ENCODE data around the gene RHBG. TPM values are rescaled to one million over a fixed set of nuclear protein-coding genes. Genes with fewer than 3 reads are reported as not detected.

The RHBG gene
- total RNA-seq, 1 experiment from 2014 or later, result 5.7 TPM

DNA sequence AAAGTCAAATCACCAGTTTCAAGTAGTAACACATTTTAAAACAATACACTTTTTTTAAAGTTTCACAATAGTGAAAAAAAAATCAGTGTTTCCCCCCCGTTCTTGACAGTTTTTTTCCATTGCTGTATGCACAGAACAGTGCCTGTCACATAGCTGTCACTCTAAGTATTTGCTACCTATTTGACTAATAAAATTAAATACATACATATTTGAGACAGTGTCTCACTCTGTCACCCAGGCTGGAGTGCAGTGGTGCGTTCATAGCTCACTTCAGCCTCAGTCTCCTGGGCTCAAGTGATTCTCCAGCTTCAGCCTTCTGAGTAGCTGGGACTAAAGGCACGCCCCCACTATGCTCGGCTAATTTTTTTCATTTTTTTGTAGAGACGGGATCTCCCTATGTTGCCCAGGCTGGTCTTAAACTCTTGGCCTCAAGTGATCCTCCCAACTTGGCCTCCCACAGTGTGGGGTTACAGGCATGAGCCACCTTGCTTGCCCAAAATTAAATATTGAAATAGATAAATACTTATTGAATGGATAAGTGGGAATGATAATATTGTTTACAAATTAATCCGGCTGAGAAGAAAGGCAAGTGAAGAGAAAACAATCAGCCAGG is 12.6 kb upstream of the RHBG start:
- no peaks in the 10 kb centered on the region for H3K9me2 ChIP-seq (ENCODE audit: insufficient read depth)
- no peaks in the 10 kb centered on the region for H3K27me3 ChIP-seq (ENCODE audit: insufficient read depth, low read length)
- ATAC-seq (peak; percentile 32; the same call in 1 of the 2 replicates), DNase-seq (ENCODE audit: low read depth, low spot score) (no peak)
- ChIA-PET POLR2A (no interaction called here), CTCF (interaction anchor here (0.5 to 0.8 kb wide), 2 partner anchors 29 to 98 kb away, joined by 3 to 4 read pairs; no protein-coding TSS in a partner anchor), RAD21 (ENCODE audit: low non-redundant PET in 1 of 2, low total read pairs in 2 of 2, uncharacterized antibody in 2 of 2, unreplicated experiment in 2 of 2) (interaction anchor here in 1 of 2 experiments (0.7 kb wide), 1 partner anchor 131 kb away, joined by 3 read pairs; no protein-coding TSS in a partner anchor)
- peak overlapping the region; percentile 30 to 43 for H3K4me3 ChIP-seq (replicated peaks in 1 of 2; ENCODE audit: low read depth in 1 of 2, low read length in 2 of 2)
- peak overlapping the region; percentile 58 for H2AFZ ChIP-seq (ENCODE audit: low read depth, low read length, poor library complexity, severe bottlenecking)
- no TSS peak for BruUV-seq (replicated peaks)
- intact Hi-C loops (cut with micrococcal nuclease), result loop anchor here (2.0 kb wide), 1 partner anchor 18 kb away; the partner anchor contains the start of genes CCT3 and TSACC
- H4K20me1 ChIP-seq (ENCODE audit: insufficient read depth), result no peaks in the 10 kb centered on the region
- TF ChIP-seq SIN3A (IDR thresholded peaks at IDR 0.05; ENCODE audit: low read depth), result no peak
- no peak for TF ChIP-seq FOSL1 (IDR thresholded peaks at IDR 0.05; ENCODE audit: low read depth)
- TF ChIP-seq, protein P1, sequence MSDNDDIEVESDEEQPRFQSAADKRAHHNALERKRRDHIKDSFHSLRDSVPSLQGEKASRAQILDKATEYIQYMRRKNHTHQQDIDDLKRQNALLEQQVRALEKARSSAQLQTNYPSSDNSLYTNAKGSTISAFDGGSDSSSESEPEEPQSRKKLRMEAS (IDR thresholded peaks at IDR 0.05), result no peak
- TF ChIP-seq POLR2A (IDR thresholded peaks at IDR 0.05; ENCODE audit: borderline replicate concordance, extremely low read depth, insufficient read depth, insufficient read length), result no peak
- no peak for TF ChIP-seq ELF1 (IDR thresholded peaks at IDR 0.05; ENCODE audit: borderline replicate concordance, low read depth)
- no peak for TF ChIP-seq CBX3 (IDR thresholded peaks at IDR 0.05; ENCODE audit: low read depth)
- no peak for TF ChIP-seq TCF7L2 (IDR thresholded peaks at IDR 0.05; ENCODE audit: borderline replicate concordance, extremely low read depth, insufficient read depth, insufficient read length)
- no peak for TF ChIP-seq EZH2phosphoT487 (IDR thresholded peaks at IDR 0.05; ENCODE audit: borderline replicate concordance)
- no peak for TF ChIP-seq SP1 (IDR thresholded peaks at IDR 0.05; ENCODE audit: low read depth)
- TF ChIP-seq EZH2 (IDR thresholded peaks at IDR 0.05), result no peak
- TF ChIP-seq ZNF274 (IDR thresholded peaks at IDR 0.05; ENCODE audit: low read depth, low read length), result no peak
- TF ChIP-seq SRF (IDR thresholded peaks at IDR 0.05; ENCODE audit: low read depth), result no peak
- TF ChIP-seq, protein P2, sequence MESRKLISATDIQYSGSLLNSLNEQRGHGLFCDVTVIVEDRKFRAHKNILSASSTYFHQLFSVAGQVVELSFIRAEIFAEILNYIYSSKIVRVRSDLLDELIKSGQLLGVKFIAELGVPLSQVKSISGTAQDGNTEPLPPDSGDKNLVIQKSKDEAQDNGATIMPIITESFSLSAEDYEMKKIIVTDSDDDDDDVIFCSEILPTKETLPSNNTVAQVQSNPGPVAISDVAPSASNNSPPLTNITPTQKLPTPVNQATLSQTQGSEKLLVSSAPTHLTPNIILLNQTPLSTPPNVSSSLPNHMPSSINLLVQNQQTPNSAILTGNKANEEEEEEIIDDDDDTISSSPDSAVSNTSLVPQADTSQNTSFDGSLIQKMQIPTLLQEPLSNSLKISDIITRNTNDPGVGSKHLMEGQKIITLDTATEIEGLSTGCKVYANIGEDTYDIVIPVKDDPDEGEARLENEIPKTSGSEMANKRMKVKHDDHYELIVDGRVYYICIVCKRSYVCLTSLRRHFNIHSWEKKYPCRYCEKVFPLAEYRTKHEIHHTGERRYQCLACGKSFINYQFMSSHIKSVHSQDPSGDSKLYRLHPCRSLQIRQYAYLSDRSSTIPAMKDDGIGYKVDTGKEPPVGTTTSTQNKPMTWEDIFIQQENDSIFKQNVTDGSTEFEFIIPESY (IDR thresholded peaks at IDR 0.05; ENCODE audit: extremely low read depth, insufficient replicate concordance, low read length), result no peak
- TF ChIP-seq, protein P3, sequence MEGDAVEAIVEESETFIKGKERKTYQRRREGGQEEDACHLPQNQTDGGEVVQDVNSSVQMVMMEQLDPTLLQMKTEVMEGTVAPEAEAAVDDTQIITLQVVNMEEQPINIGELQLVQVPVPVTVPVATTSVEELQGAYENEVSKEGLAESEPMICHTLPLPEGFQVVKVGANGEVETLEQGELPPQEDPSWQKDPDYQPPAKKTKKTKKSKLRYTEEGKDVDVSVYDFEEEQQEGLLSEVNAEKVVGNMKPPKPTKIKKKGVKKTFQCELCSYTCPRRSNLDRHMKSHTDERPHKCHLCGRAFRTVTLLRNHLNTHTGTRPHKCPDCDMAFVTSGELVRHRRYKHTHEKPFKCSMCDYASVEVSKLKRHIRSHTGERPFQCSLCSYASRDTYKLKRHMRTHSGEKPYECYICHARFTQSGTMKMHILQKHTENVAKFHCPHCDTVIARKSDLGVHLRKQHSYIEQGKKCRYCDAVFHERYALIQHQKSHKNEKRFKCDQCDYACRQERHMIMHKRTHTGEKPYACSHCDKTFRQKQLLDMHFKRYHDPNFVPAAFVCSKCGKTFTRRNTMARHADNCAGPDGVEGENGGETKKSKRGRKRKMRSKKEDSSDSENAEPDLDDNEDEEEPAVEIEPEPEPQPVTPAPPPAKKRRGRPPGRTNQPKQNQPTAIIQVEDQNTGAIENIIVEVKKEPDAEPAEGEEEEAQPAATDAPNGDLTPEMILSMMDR (IDR thresholded peaks at IDR 0.05 in 2 of 3, conservative IDR thresholded peaks at IDR 0.05 in 1 of 3; ENCODE audit: borderline replicate concordance in 1 of 3, insufficient read depth in 1 of 3, low read depth in 2 of 3, low read length in 2 of 3), result no peak
- TF ChIP-seq RAD21 (IDR thresholded peaks at IDR 0.05; ENCODE audit: low read depth), result no peak
- no peak for TF ChIP-seq YY1 (IDR thresholded peaks at IDR 0.05; ENCODE audit: extremely low read depth, insufficient replicate concordance, low read depth, low read length)
- no peak for TF ChIP-seq CEBPB (IDR thresholded peaks at IDR 0.05; ENCODE audit: low read depth)
- H3K36me3 ChIP-seq (ENCODE audit: control insufficient read depth in 1 of 2, insufficient read depth in 2 of 2, low read length in 2 of 2), result no peaks in the 10 kb centered on the region
- no peaks in the 10 kb centered on the region for H3K79me2 ChIP-seq (ENCODE audit: insufficient read depth, low read length)
- no peak overlapping the region for H3K27ac ChIP-seq (ENCODE audit: low read depth, low read length)
- H3K4me2 ChIP-seq (ENCODE audit: low read length), result peak overlapping the region; percentile 79
- no peaks in the 10 kb centered on the region for H3K9me3 ChIP-seq (ENCODE audit: control insufficient read depth in 1 of 2, insufficient read depth in 1 of 2, low read depth in 1 of 2, low read length in 2 of 2)
- peak overlapping the region; percentile 34; the same call in 1 of the 2 replicates for H3K9ac ChIP-seq (ENCODE audit: low read length)
- H3K4me1 ChIP-seq (ENCODE audit: control insufficient read depth in 1 of 2, insufficient read depth in 2 of 2, low read length in 2 of 2), result peaks cover 13 to 17% of the 10 kb centered on the region in 2 experiments; a peak in 3 of 4 replicates
